AG09319 (cell line): ENCODE data around the gene SCN11A.
A peak's percentile ranks its signal among the peaks of the same experiment; 100 is the strongest.

ENCODE experiments used
- DNase-seq: peaks from one replicate; pipeline ENCODE4 v3.0.0-alpha.2; 2010; ENCODE audit warnings: low read depth; ENCODE audit errors: extremely low read depth
- TF ChIP-seq, protein P1 (sequence below): IDR thresholded peaks from 2 replicates; pipeline ENCODE4 v1.5.1; 2011; ENCODE audit warnings: low read depth, mild to moderate bottlenecking, inconsistent platforms, low read length, moderate library complexity

Gene SCN11A

DNA sequence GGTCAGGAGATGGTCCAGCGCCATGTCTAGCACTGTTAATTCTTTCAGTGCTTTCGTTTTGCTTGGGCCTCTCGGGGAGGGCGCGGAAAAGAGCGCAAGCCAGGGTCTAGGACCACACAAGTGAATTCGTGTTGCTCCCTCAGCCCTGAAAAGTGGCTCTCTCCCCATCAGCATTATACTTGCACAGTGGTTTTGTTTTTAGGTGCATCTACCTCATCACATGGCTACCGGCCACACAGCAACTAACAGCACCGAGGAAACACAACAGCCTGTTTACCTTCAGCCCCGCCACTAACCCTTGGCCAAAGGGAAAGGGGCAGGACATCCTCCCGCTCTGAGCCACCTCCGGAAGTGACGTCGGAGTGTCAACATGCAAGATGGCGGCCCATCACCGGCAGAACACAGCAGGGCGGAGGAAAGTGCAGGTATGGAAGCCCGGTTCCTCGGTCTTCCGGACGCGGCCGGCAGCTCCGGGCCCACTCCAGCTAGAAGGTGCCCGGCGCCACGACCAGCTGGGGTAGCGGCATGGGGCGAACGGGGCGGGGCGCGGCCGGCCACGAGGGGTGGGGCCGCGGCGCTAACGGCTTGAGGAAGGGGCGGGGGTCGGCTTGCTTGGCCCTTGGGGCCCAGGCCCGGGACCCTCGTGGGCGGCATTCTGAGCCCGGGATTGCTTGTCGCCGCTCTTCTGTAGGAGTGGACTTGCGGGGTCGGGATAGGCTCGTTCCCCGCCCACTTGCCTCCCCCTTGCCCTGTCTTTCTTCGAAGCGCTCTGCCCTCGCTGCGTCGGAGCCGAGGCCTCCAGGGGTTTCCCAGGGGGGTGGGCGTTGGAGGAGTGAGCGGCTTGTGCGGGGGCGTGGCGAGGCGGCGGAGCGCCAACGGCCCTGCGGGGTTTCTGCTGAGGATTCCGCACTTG is at the start of gene SCN11A, which contains the start of gene WDR48:
TSS of gene SCN11A (minus strand) at position 296 of the 913 bp plus-strand sequence. CDS start 101,582 bp downstream, outside the sequence.
TSS of gene WDR48 (plus strand) at position 368 of the 913 bp plus-strand sequence. CDS start at position 378, 10 bp downstream.
- DNase-seq = peak; percentile 69
- TF ChIP-seq, protein P1, sequence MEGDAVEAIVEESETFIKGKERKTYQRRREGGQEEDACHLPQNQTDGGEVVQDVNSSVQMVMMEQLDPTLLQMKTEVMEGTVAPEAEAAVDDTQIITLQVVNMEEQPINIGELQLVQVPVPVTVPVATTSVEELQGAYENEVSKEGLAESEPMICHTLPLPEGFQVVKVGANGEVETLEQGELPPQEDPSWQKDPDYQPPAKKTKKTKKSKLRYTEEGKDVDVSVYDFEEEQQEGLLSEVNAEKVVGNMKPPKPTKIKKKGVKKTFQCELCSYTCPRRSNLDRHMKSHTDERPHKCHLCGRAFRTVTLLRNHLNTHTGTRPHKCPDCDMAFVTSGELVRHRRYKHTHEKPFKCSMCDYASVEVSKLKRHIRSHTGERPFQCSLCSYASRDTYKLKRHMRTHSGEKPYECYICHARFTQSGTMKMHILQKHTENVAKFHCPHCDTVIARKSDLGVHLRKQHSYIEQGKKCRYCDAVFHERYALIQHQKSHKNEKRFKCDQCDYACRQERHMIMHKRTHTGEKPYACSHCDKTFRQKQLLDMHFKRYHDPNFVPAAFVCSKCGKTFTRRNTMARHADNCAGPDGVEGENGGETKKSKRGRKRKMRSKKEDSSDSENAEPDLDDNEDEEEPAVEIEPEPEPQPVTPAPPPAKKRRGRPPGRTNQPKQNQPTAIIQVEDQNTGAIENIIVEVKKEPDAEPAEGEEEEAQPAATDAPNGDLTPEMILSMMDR = no peak

DNA sequence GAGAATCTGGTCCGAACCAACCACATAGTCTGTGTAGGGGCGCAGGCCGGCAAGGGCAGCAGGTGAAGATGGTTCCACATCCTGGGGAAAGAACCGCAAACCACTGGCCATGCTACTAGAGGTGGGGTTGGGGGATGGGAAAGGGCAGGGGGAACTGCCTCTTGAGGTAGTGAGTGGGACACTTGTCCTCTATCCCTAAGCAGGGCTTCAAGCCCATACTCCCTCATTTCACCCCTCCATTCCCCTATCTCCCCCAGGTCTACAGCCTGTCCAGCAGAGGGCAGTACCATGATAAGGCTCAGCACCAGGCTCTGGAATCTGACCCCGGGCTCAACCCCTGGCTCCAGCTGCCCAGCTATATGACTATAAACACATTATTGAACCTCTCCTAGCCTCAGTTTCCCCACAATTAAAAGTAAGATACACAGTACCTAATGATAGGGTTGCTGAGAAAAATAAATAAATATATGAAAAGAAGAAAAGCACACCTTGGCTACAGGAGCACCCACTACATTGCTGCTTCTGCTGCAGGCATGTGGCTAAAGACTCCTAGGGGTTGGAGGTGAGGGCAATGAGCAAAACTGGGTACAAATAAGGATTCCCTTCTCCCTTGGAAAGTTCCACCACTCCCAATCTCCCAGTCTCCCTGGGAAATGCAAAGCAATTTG is 49.4 kb upstream of the SCN11A start:
- TF ChIP-seq, protein P1 = peak; percentile 59
- no peak for DNase-seq

DNA sequence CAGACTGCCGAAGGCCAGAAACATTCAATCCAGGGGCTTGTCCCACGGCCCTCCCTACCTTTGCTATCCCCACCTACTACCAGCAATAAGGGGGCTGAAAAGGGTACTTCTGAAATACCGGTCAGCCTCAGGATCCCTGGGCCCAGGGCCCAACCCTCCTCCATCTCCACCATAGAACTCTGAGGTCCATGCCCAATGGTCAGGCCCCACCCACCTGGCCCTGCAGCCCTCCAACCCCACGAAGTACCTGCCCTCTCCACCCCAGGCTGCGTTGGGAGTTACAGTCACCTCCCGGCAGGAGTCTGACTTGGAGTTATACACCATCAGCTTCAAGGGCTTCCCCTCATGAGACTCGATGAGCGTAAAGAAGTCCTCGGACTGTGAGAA is 48.7 kb upstream of the SCN11A start:
- TF ChIP-seq, protein P1 = no peak
- DNase-seq = no peak

- no peak for DNase-seq
- TF ChIP-seq, protein P1 = no peak
Observed at GRCh38 chr3:39099738-39100499, 48.2 kb upstream of the SCN11A start.

DNA sequence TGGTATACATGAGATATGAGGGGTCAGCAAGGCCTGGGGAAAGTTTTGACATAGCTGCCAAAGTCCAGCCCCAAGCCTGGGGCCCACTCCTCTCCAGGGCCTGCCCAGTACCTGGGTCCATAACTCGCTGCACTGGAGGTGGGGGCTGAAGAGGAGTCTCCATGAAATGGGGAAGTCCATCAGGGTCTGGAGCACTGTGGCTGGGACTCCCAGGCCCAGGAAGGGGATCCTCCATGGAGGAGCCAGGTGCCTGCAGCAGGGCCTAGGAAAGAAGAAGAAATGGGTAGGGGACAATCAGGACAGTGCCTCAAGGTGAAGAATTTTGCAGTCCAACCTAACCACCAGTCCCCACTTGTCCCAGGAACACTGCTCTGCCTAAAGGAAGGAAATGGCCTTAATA is 47.5 kb upstream of the SCN11A start:
- TF ChIP-seq, protein P1 = no peak
- DNase-seq = no peak

- DNase-seq = no peak
- TF ChIP-seq, protein P1 = no peak
Observed at GRCh38 chr3:39098473-39099000, 46.8 kb upstream of the SCN11A start.
